ENCODE data around the gene THUMPD3.

Gene THUMPD3, protein sequence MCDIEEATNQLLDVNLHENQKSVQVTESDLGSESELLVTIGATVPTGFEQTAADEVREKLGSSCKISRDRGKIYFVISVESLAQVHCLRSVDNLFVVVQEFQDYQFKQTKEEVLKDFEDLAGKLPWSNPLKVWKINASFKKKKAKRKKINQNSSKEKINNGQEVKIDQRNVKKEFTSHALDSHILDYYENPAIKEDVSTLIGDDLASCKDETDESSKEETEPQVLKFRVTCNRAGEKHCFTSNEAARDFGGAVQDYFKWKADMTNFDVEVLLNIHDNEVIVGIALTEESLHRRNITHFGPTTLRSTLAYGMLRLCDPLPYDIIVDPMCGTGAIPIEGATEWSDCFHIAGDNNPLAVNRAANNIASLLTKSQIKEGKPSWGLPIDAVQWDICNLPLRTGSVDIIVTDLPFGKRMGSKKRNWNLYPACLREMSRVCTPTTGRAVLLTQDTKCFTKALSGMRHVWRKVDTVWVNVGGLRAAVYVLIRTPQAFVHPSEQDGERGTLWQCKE

GRCh38 chr3:9362731-9363530 lies at the start of gene THUMPD3:
Gene THUMPD3, plus strand, starts transcription at chr3:9363054. Its CDS starts 2,015 bp downstream, at chr3:9365069.
- H3K4me3 Mint-ChIP-seq = peak within 1 kb of the TSS; percentile 95
- DNase-seq (ENCODE audit: low spot score in 2 of 2) (peak; percentile 85 to 97), ATAC-seq (peak; percentile 97)
- H3K36me3 Mint-ChIP-seq = peaks cover 47% of the 10 kb centered on the region
- no peaks in the 10 kb centered on the region for H3K9me3 Mint-ChIP-seq
- H3K4me1 Mint-ChIP-seq = peaks cover 14% of the 10 kb centered on the region
- H3K27ac Mint-ChIP-seq = peak within 1 kb of the TSS; percentile 100

DNA sequence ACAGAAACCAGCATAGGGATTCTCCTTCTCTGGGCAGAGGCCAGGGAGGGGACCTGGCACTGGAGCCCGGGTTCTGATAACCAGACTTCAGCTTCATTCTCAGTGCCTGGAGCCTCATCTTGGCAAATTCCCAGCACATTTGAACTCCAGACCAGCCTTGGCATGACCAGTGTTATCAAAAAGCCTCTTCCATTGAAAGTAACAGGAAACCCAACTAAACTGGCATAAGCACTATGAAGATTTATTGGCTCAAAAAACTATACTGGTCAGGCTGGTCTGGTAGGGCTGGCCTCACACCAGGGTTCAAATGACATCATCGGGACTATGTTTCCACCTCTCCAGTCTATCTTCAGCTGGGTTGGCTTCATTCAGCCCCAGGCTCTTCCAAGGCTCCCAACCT lies 48.1 kb upstream of the THUMPD3 start:
- H3K4me1 Mint-ChIP-seq = no peaks in the 10 kb centered on the region
- DNase-seq (ENCODE audit: low spot score in 2 of 2) (no peak), ATAC-seq (no peak)
- H3K27ac Mint-ChIP-seq = no peak overlapping the region
- no peak overlapping the region for H3K4me3 Mint-ChIP-seq
- no peaks in the 10 kb centered on the region for H3K36me3 Mint-ChIP-seq
- no peaks in the 10 kb centered on the region for H3K9me3 Mint-ChIP-seq

GRCh38 chr3:9316881-9317361 lies 45.9 kb upstream of the THUMPD3 start:
- no peaks in the 10 kb centered on the region for H3K4me1 Mint-ChIP-seq
- H3K4me3 Mint-ChIP-seq = no peak overlapping the region
- H3K27ac Mint-ChIP-seq = no peak overlapping the region
- no peaks in the 10 kb centered on the region for H3K9me3 Mint-ChIP-seq
- H3K36me3 Mint-ChIP-seq = no peaks in the 10 kb centered on the region
- DNase-seq (ENCODE audit: low spot score in 2 of 2) (no peak), ATAC-seq (no peak)

DNA sequence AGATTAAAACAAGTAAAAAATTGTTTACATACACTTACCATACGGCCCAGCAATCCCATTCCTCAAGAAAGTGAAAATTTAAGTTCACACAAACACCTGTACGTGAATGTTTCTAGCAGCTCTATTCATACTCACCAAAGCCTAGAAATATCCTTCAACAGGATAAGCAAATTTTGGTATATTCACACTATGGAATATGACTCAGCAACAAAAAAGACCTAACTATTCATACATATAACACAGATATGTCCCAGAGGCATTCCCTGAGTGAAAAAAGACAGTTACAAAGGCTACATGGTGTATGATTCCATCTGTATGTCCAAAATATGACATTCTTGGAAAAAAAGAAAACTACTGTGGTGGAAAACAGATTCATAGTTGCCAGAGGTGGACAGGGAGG lies 40.1 kb upstream of the THUMPD3 start:
- Mint-ChIP-seq H3K4me1 (no peaks in the 10 kb centered on the region), H3K27ac (no peak overlapping the region), H3K4me3 (no peak overlapping the region), H3K9me3 (no peaks in the 10 kb centered on the region), H3K36me3 (no peaks in the 10 kb centered on the region)
- DNase-seq (ENCODE audit: low spot score in 2 of 2) = no peak
- no peak for ATAC-seq

DNA sequence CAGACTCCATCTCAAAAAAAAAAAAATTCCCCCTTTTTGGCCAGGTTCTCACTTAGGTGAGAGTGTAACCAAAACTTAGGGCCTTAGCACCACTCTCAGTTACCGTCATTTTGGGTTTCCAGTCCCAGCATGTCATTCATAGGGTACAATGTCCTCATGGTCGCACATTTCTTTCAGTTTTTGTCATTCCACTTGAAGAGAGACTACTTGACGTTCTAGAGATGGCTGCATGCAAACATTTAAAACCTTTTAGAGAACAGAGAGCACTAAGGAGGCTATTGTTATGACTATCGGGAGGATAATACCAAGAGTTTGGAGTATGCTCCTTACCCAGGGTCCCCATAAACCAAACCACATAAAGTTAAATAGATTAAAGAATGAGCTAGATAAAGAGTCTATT lies 37.9 kb upstream of the THUMPD3 start:
- no peaks in the 10 kb centered on the region for H3K4me1 Mint-ChIP-seq
- ATAC-seq (peak; percentile 48), DNase-seq (ENCODE audit: low spot score in 2 of 2) (no peak)
- H3K27ac Mint-ChIP-seq = no peak overlapping the region
- no peak overlapping the region for H3K4me3 Mint-ChIP-seq
- no peaks in the 10 kb centered on the region for H3K36me3 Mint-ChIP-seq
- H3K9me3 Mint-ChIP-seq = no peaks in the 10 kb centered on the region

GRCh38 chr3:9327578-9327977 lies 35.3 kb upstream of the THUMPD3 start:
- DNase-seq (ENCODE audit: low spot score in 2 of 2) (no peak), ATAC-seq (no peak)
- Mint-ChIP-seq H3K27ac (no peak overlapping the region), H3K4me3 (no peak overlapping the region), H3K4me1 (no peaks in the 10 kb centered on the region), H3K9me3 (no peaks in the 10 kb centered on the region), H3K36me3 (no peaks in the 10 kb centered on the region)

- no peak for ATAC-seq
- Mint-ChIP-seq H3K36me3 (no peaks in the 10 kb centered on the region), H3K9me3 (no peaks in the 10 kb centered on the region), H3K4me3 (no peak overlapping the region), H3K27ac (no peak overlapping the region), H3K4me1 (no peaks in the 10 kb centered on the region)
- no peak for DNase-seq (ENCODE audit: low spot score in 2 of 2)
These were observed 32.6 kb upstream of the THUMPD3 start for GRCh38 chr3:9330166-9330703.

DNA sequence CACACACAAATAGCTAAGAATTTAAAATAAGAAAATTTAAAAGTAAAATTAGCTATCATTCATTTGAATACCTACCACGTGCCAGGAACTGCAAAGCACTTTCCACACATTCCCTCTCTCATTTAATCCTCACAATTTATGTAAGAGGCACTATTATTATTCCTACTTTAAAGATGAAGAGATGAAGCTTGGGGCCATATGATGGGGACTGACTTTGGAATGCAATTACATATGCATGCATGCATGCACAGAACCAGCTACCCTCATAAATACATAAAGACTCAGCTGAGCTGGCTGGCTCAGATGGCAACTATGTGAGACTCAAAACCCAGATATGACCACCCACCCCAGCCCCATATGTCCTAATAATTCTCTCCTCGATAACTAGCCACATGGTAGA lies 31.7 kb upstream of the THUMPD3 start:
- no peak overlapping the region for H3K27ac Mint-ChIP-seq
- H3K4me3 Mint-ChIP-seq = no peak overlapping the region
- no peak for DNase-seq (ENCODE audit: low spot score in 2 of 2)
- H3K36me3 Mint-ChIP-seq = no peaks in the 10 kb centered on the region
- no peak for ATAC-seq
- no peaks in the 10 kb centered on the region for H3K4me1 Mint-ChIP-seq
- H3K9me3 Mint-ChIP-seq = no peaks in the 10 kb centered on the region

DNA sequence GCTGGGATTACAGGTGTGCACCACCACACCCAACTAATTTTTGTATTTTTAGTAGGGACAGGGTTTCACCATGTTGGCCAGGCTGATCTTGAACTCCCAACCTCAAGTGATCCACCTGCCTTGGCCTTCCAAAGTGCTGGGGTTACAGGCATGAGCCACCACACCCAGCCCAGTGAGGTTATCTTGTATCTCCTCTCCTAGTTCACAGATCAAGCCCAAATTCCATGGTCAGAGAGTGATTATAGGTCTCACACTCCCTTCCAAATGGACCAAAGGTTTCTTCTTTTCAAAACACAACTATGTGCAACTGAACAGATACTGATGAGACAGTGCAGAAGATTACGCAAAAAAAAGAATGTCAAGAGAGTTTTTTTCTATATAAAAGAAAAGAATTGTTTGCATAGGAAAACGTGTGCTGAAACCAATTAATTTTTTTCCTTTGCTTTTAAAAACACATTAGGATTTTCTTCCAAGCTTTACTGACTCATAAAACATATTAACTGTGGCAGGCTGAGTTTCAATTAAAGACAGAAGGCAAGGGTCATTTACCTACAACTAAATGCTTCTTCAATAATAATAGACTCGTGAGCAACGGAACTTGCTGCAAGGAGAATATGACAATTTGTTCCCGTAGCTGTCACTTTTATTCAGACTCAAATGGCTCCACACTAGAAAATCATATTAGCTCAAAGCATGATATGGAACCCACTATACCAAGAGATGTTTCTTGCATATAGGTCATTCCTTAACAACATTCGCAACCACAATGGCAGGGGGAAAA lies 30.4 kb upstream of the THUMPD3 start:
- no peak for ATAC-seq
- Mint-ChIP-seq H3K4me1 (no peaks in the 10 kb centered on the region), H3K4me3 (no peak overlapping the region)

DNA sequence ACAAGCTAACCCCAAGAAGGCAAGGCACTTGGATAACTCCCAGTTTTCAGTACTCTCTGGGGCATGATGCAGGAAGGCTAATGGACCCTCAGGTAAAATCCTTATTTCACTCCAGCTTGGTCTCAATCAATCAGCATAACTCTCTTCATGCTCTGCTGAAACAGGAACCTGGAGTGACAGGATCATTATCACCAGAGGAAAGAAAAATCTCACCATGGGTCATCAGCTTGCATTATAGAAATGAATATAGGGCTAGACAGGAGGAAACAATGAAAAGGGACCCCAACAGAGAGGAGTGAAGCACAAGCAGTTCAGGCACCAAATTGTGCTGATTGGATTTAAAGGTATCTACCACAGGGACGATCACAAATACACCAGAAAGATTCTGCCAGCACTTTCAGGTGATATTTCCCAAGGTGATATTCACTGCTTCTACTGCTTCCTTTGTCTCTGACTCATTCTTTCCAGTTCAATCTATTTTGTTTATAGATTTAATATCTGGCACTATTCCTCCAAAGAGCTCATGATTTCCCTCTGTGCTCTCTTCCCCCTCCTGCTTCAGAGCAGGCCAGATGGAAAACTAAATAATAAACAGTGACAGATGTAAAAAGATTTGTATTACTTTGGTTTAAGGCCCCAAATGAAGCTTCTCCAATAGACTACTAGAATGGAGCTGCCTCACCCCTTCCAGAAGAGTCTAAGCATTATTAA lies 22.9 kb upstream of the THUMPD3 start:
- DNase-seq (ENCODE audit: low spot score in 2 of 2) (no peak), ATAC-seq (no peak)
- Mint-ChIP-seq H3K36me3 (no peaks in the 10 kb centered on the region), H3K4me3 (no peak overlapping the region), H3K9me3 (no peaks in the 10 kb centered on the region), H3K4me1 (no peaks in the 10 kb centered on the region), H3K27ac (no peak overlapping the region)

More for the DNA sequence above, 30.4 kb upstream of the THUMPD3 start:
- Mint-ChIP-seq H3K9me3 (no peaks in the 10 kb centered on the region), H3K27ac (no peak overlapping the region), H3K36me3 (no peaks in the 10 kb centered on the region)
- DNase-seq (ENCODE audit: low spot score in 2 of 2) = no peak

GRCh38 chr3:9340472-9340902 lies 22.4 kb upstream of the THUMPD3 start:
- Mint-ChIP-seq H3K4me3 (no peak overlapping the region), H3K4me1 (no peaks in the 10 kb centered on the region), H3K27ac (no peak overlapping the region), H3K36me3 (no peaks in the 10 kb centered on the region), H3K9me3 (no peaks in the 10 kb centered on the region)
- DNase-seq (ENCODE audit: low spot score in 2 of 2) (no peak), ATAC-seq (no peak)

- H3K9me3 Mint-ChIP-seq = no peaks in the 10 kb centered on the region
- no peak for ATAC-seq
These were observed 20.2 kb upstream of the THUMPD3 start for GRCh38 chr3:9342696-9343095.

DNA sequence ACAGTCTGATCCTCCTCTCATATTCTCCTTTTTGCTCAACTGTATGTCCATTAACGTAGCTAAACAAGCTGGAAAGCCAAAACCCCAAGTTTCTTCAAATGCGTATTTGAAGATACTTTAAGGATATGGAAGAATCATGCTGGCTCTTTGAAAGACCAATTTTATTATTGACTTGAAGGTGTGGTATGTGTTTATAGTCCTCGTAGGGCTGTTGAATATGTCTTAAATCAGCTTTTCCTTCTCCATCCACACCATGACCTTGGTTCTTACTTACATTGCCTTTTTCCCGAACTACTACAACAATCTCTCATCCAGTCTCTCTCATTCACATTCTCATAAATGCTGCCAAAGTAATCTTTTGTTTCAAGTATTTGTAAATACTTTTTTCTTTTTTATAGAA lies 19.7 kb upstream of the THUMPD3 start:
- Mint-ChIP-seq H3K9me3 (no peaks in the 10 kb centered on the region), H3K36me3 (no peaks in the 10 kb centered on the region), H3K4me3 (no peak overlapping the region), H3K4me1 (peaks cover 3% of the 10 kb centered on the region), H3K27ac (no peak overlapping the region)
- DNase-seq (ENCODE audit: low spot score in 2 of 2) (no peak), ATAC-seq (no peak)

More at GRCh38 chr3:9342696-9343095, 20.2 kb upstream of the THUMPD3 start:
- Mint-ChIP-seq H3K4me3 (no peak overlapping the region), H3K27ac (no peak overlapping the region), H3K4me1 (no peaks in the 10 kb centered on the region), H3K36me3 (no peaks in the 10 kb centered on the region)
- DNase-seq (ENCODE audit: low spot score in 2 of 2) = no peak

- Mint-ChIP-seq H3K4me1 (peaks cover 7% of the 10 kb centered on the region), H3K9me3 (no peaks in the 10 kb centered on the region), H3K36me3 (no peaks in the 10 kb centered on the region), H3K27ac (no peak overlapping the region), H3K4me3 (no peak overlapping the region)
- ATAC-seq (no peak), DNase-seq (ENCODE audit: low spot score in 2 of 2) (no peak)
These were observed 17.8 kb upstream of the THUMPD3 start for GRCh38 chr3:9345041-9345440.

All from stimulated activated effector memory CD8-positive, alpha-beta T cell treated with anti-CD3 and anti-CD28 coated beads, Interleukin-12 subunit alpha, Interleukin-12 subunit beta, amount 100 ng/mL, for 72 hours (primary cell).